HL-60 (cell line): Measurements from ENCODE around the gene DNASE1L1.

Experiments used
- GABPA ChIP-seq: IDR thresholded peaks from 2 replicates; pipeline ENCODE4 v1.6.1; 2012; ENCODE audit warnings: low read depth
- SPI1 ChIP-seq: IDR thresholded peaks from 2 replicates; pipeline ENCODE4 v1.6.1; 2012; ENCODE audit warnings: low read depth, mild to moderate bottlenecking, borderline replicate concordance
- TF ChIP-seq, protein P1 (sequence below): IDR thresholded peaks from one replicate; pipeline ENCODE4 v1.5.1; 2011; ENCODE audit warnings: low read length, control low read depth, inconsistent platforms; ENCODE audit not compliant: insufficient read depth

DNA sequence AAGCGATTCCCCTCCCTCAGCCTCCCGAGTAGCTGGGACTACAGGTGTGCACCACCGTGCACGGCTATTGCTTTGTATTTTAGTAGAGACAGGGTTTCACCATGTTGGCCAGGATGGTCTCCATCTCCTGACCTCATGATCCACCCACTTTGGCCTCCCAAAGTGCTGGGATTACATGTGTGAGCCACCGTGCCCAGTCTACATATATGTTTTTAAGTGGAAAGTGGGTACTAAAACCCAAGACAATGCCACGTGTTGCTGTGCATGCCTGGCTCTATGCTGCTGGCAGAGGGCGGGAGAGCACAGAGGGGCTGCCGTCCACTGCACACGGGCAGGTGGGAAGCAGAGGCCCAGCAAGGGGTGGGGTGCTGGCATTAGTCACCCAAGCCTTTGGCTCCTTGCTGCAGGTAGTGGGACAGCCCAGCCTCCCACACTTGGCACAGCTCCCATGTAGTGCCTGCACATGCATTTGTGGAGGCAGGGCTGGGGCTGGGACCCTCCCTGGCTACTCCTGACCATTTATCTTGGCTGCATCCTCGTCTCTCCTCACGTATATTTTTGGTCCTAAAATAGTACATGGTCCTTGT lies 26.5 kb downstream of the DNASE1L1 start:
- TF ChIP-seq, protein P1, sequence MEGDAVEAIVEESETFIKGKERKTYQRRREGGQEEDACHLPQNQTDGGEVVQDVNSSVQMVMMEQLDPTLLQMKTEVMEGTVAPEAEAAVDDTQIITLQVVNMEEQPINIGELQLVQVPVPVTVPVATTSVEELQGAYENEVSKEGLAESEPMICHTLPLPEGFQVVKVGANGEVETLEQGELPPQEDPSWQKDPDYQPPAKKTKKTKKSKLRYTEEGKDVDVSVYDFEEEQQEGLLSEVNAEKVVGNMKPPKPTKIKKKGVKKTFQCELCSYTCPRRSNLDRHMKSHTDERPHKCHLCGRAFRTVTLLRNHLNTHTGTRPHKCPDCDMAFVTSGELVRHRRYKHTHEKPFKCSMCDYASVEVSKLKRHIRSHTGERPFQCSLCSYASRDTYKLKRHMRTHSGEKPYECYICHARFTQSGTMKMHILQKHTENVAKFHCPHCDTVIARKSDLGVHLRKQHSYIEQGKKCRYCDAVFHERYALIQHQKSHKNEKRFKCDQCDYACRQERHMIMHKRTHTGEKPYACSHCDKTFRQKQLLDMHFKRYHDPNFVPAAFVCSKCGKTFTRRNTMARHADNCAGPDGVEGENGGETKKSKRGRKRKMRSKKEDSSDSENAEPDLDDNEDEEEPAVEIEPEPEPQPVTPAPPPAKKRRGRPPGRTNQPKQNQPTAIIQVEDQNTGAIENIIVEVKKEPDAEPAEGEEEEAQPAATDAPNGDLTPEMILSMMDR = no peak
- TF ChIP-seq GABPA (no peak), SPI1 (no peak)
